Hepatocyte (in vitro differentiated cells): ENCODE data around the gene RASAL2. TPM values are rescaled to one million over a fixed set of nuclear protein-coding genes. Genes with fewer than 3 reads are reported as not detected.

Experiments used
- DNase-seq: peaks from one replicate; pipeline ENCODE4 v3.0.0-alpha.2; 2016; ENCODE audit warnings: low spot score
- H2AFZ ChIP-seq: fragments of 200-600 bp; sonication (generic); 2 replicates; pipeline ENCODE4 v1.6.0; 2016; ENCODE audit warnings: antibody characterized with exemption, mild to moderate bottlenecking
- H3K27ac ChIP-seq: fragments of 200-600 bp; sonication (generic); 2 replicates; pipeline ENCODE4 v1.5.1; 2016; ENCODE audit warnings: mild to moderate bottlenecking
- H3K27me3 ChIP-seq: fragments of 200-600 bp; sonication (generic); 2 replicates; pipeline ENCODE4 v1.6.1; 2016
- H3K36me3 ChIP-seq: fragments of 200-600 bp; sonication (generic); replicated peaks from 2 replicates; pipeline ENCODE4 v1.5.1; 2016; ENCODE audit warnings: low read depth; ENCODE audit not compliant: insufficient read depth
- H3K4me1 ChIP-seq: fragments of 200-600 bp; sonication (generic); 2 replicates; pipeline ENCODE4 v1.5.1; 2016; ENCODE audit warnings: mild to moderate bottlenecking, moderate library complexity; ENCODE audit not compliant: insufficient read depth
- H3K4me2 ChIP-seq: fragments of 200-600 bp; sonication (generic); 2 replicates; pipeline ENCODE4 v1.6.0; 2016
- H3K4me3 ChIP-seq: fragments of 200-600 bp; sonication (generic); 2 replicates; pipeline ENCODE4 v1.5.1; 2016; ENCODE audit warnings: mild to moderate bottlenecking
- H3K79me2 ChIP-seq: fragments of 200-600 bp; sonication (generic); 2 replicates; pipeline ENCODE4 v1.6.0; 2017; ENCODE audit warnings: mild to moderate bottlenecking
- H3K9me2 ChIP-seq: fragments of 200-600 bp; sonication (generic); replicated peaks from 2 replicates; pipeline ENCODE4 v1.6.0; 2017; ENCODE audit warnings: mild to moderate bottlenecking; ENCODE audit not compliant: insufficient read depth
- H3K9me3 ChIP-seq: fragments of 200-600 bp; sonication (generic); 2 replicates; pipeline ENCODE4 v1.5.1; 2016; ENCODE audit warnings: low read depth, mild to moderate bottlenecking
- H4K20me1 ChIP-seq: fragments of 200-600 bp; sonication (generic); 2 replicates; pipeline ENCODE4 v1.6.0; 2016; ENCODE audit warnings: mild to moderate bottlenecking; ENCODE audit not compliant: insufficient read depth, poor library complexity, severe bottlenecking
- EZH2 ChIP-seq: fragments of 200-600 bp; sonication (generic); IDR thresholded peaks from 2 replicates; pipeline ENCODE4 v1.6.1; 2016; ENCODE audit warnings: antibody characterized with exemption, mild to moderate bottlenecking, borderline replicate concordance
- EZH2phosphoT487 ChIP-seq: fragments of 200-600 bp; sonication (generic); IDR thresholded peaks from one replicate; pipeline ENCODE4 v1.6.1; 2018; ENCODE audit warnings: antibody characterized with exemption, mild to moderate bottlenecking, low read depth, moderate library complexity; ENCODE audit not compliant: unreplicated experiment, severe bottlenecking
- WGBS: methylation state at CpG from one replicate; pipeline ENCODE4 v1.1.6; 2016; ENCODE audit warnings: low lambda C conversion rate; ENCODE audit errors: missing lambda C conversion rate; 5-methylcytosine and 5-hydroxymethylcytosine counted together
- polyA plus RNA-seq: library from polyadenylated mRNA; unstranded; fragments of >200 nt; fragmentation: Nextera tagmentation; extraction: Ambion mirVana; gene quantifications from 2 replicates; pipeline ENCODE4 v1.2.1, GENCODE V29; 2016
- total RNA-seq: library from RNA; depleted of rRNA; stranded (reverse); fragments of >200 nt; gene quantifications from 2 replicates; pipeline ENCODE4 v1.2.3, GENCODE V29; 2014
- TF ChIP-seq, protein P1 (sequence below): fragments of 200-600 bp; sonication (generic); IDR thresholded peaks from 2 replicates; pipeline ENCODE4 v1.5.1; 2016; ENCODE audit warnings: antibody characterized with exemption, mild to moderate bottlenecking; ENCODE audit not compliant: poor library complexity

Gene RASAL2
- total and polyA plus RNA-seq, 2 experiments from 2014 or later = 8.7 to 24.0 TPM

DNA sequence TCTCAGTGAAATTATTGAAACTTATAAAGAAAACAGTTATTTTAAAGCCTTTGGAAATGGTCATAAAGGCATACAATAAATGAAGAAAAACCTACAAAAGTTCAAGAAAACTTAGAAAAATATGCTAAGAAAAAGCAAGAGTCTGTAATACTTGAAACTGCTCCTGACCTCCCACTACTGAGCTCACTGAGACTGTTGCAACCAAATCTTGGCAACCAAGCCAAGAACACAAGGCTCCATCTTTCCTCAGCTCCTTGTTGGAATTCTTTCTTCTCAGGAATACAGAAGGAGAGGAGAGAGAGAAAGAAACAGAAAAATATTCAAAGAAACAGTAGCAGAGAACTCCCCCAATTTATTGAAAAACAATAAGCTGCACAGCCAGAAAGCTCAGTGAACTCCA, 160.5 kb downstream of the RASAL2 start:
- no peak overlapping the region for H3K4me2 ChIP-seq
- TF ChIP-seq EZH2phosphoT487 = no peak
- no peak for TF ChIP-seq EZH2
- TF ChIP-seq, protein P1, sequence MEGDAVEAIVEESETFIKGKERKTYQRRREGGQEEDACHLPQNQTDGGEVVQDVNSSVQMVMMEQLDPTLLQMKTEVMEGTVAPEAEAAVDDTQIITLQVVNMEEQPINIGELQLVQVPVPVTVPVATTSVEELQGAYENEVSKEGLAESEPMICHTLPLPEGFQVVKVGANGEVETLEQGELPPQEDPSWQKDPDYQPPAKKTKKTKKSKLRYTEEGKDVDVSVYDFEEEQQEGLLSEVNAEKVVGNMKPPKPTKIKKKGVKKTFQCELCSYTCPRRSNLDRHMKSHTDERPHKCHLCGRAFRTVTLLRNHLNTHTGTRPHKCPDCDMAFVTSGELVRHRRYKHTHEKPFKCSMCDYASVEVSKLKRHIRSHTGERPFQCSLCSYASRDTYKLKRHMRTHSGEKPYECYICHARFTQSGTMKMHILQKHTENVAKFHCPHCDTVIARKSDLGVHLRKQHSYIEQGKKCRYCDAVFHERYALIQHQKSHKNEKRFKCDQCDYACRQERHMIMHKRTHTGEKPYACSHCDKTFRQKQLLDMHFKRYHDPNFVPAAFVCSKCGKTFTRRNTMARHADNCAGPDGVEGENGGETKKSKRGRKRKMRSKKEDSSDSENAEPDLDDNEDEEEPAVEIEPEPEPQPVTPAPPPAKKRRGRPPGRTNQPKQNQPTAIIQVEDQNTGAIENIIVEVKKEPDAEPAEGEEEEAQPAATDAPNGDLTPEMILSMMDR = no peak
- H3K79me2 ChIP-seq = peaks cover 10% of the 10 kb centered on the region

DNA sequence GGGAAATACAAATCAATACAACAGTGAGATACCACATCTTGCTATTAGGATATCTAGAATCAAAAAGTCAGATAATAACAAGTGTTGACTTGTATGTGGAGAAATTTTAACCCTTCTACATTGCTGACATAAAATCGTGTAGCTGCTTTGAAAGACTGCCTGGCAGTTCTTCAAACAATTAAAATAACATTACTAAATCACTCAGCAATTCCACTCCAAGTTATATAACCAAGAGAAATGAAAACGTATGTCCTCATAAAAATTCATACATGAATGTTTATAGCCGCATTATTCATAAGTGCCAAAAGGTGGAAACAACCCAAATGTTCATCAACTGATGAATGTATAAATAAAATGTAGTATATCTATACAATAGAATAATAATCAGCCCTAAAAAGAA, 164.6 kb downstream of the RASAL2 start:
- H3K79me2 ChIP-seq = peaks cover 3% of the 10 kb centered on the region
- no peak overlapping the region for H3K4me3 ChIP-seq
- no peaks in the 10 kb centered on the region for H3K36me3 ChIP-seq

More for the DNA sequence above, 160.5 kb downstream of the RASAL2 start:
- Histone ChIP-seq H3K27me3 (no peaks in the 10 kb centered on the region), H3K4me1 (no peaks in the 10 kb centered on the region), H3K9me2 (no peaks in the 10 kb centered on the region), H3K36me3 (no peaks in the 10 kb centered on the region), H4K20me1 (no peaks in the 10 kb centered on the region), H3K4me3 (no peak overlapping the region), H3K9me3 (no peaks in the 10 kb centered on the region), H2AFZ (no peak overlapping the region), H3K27ac (no peak overlapping the region)
- DNase-seq = no peak

DNA sequence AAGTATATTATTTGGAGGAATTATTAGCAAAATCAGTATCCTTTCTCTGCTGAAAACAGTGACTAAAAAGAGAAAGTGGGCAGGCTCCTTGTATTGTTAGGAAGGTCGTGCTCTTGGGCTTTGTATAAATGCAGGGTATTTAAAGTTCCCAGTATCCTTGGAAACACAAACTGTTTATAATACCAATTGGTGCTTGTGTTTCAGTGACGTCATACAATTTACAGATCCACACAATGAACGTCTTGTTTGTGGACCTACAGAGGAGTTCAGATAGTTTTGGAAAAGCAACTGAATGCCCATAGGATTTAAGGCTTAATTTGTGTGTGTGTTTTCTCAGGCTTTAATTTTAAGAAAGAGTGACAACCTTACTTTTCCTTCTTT, 168.2 kb downstream of the RASAL2 start:
- peak overlapping the region; percentile 22 for H3K27ac ChIP-seq
- TF ChIP-seq EZH2 = no peak
- TF ChIP-seq, protein P1 = no peak
- TF ChIP-seq EZH2phosphoT487 = no peak

More for the DNA sequence above, 164.6 kb downstream of the RASAL2 start:
- TF ChIP-seq EZH2phosphoT487 = no peak
- no peak for TF ChIP-seq EZH2
- TF ChIP-seq, protein P1 = no peak
- Histone ChIP-seq H2AFZ (no peak overlapping the region), H3K9me2 (no peaks in the 10 kb centered on the region), H3K4me1 (peaks cover 7% of the 10 kb centered on the region), H3K27me3 (no peaks in the 10 kb centered on the region), H3K9me3 (no peaks in the 10 kb centered on the region), H4K20me1 (no peaks in the 10 kb centered on the region), H3K27ac (no peak overlapping the region), H3K4me2 (no peak overlapping the region)
- WGBS = 89% methylated on average over 3 of the region's 3 CpGs
- DNase-seq = no peak

DNA sequence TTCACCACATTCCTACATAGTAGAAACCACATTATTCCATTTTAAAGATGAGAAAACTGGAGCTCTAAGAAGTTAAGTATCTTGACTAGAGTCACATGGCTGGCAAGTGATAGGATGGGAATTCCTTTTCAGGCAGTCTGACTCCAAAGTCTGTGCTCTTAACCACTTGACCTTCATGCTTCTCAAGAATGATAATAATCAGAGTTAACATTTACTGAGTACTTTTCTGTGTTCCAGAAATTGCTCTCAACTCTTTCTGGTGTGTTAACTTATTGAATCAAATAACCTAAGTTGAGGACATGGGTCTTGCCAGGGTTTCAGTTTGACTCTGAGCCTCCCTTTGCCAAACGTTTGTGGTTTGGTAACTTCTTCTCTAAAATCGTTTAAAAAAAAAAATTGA, 169.4 kb downstream of the RASAL2 start:
- Histone ChIP-seq H2AFZ (no peak overlapping the region), H3K9me3 (no peaks in the 10 kb centered on the region), H3K36me3 (no peaks in the 10 kb centered on the region), H3K79me2 (peaks cover 9% of the 10 kb centered on the region), H3K4me1 (peaks cover 9% of the 10 kb centered on the region), H4K20me1 (no peaks in the 10 kb centered on the region), H3K4me3 (no peak overlapping the region), H3K9me2 (no peaks in the 10 kb centered on the region), H3K27ac (peak overlapping the region; percentile 14), H3K27me3 (no peaks in the 10 kb centered on the region), H3K4me2 (no peak overlapping the region)
- TF ChIP-seq EZH2phosphoT487 = no peak
- TF ChIP-seq EZH2 = no peak
- TF ChIP-seq, protein P1 = no peak
- 52% methylated on average over 2 of the region's 2 CpGs for WGBS
- DNase-seq = no peak

More for the DNA sequence above, 168.2 kb downstream of the RASAL2 start:
- Histone ChIP-seq H3K9me3 (no peaks in the 10 kb centered on the region), H3K79me2 (peaks cover 5% of the 10 kb centered on the region), H3K4me3 (no peak overlapping the region), H4K20me1 (no peaks in the 10 kb centered on the region), H3K36me3 (no peaks in the 10 kb centered on the region), H3K4me2 (peak overlapping the region; percentile 6), H3K27me3 (no peaks in the 10 kb centered on the region), H2AFZ (no peak overlapping the region), H3K4me1 (peaks cover 9% of the 10 kb centered on the region), H3K9me2 (no peaks in the 10 kb centered on the region)
- DNase-seq = peak; percentile 20
- 14% methylated on average over 3 of the region's 3 CpGs for WGBS
